IMR-90 (cell line): Measurements from ENCODE around the gene ING5. TPM values are rescaled to one million over a fixed set of nuclear protein-coding genes. Genes with fewer than 3 reads are reported as not detected.

Source experiments
- ATAC-seq: fragments of 200-7000 bp; cut with Tn5 transposase; 2 replicates; pipeline ENCODE4 v1.9.1; 2020; ENCODE audit warnings: low read depth, mild to moderate bottlenecking, moderate library complexity
- BruUV-seq: library from RNA; stranded (reverse); fragments of 400-500 nt; replicated peaks from 2 replicates; lab custom pipeline; 2021; lab: Mats Ljungman, UMichigan
- CTCF ChIA-PET: fragments of 300-600 bp; formaldehyde crosslinking; extraction: SDS; loops from one replicate; lab custom pipeline; 2021; ENCODE audit warnings: antibody characterized with exemption; lab: Yijun Ruan, JAX
- POLR2A ChIA-PET: fragments of 300-600 bp; sonication (Branson Sonifier 250); formaldehyde crosslinking; loops from one replicate; lab custom pipeline; 2022; ENCODE audit warnings: antibody characterized with exemption; ENCODE audit not compliant: unreplicated experiment; lab: Charles Lee
- DNase-seq: peaks from one replicate; pipeline ENCODE4 v3.0.0; 2013
- H2AFZ ChIP-seq: replicated peaks from 2 replicates; pipeline ENCODE3; 2013; ENCODE audit warnings: low read length, mild to moderate bottlenecking; ENCODE audit not compliant: poor library complexity
- H2AK5ac ChIP-seq: 2 replicates; pipeline ENCODE4 v1.6.1; 2013; ENCODE audit warnings: low read depth, low read length, inconsistent platforms
- H2AK9ac ChIP-seq: replicated peaks from 2 replicates; pipeline ENCODE3; 2013; ENCODE audit warnings: mild to moderate bottlenecking, low read depth, low read length, moderate library complexity; ENCODE audit not compliant: poor library complexity
- H2BK120ac ChIP-seq: 2 replicates; pipeline ENCODE4 v1.6.1; 2013; ENCODE audit warnings: low read depth, low read length, inconsistent platforms
- H2BK15ac ChIP-seq: 3 replicates; pipeline ENCODE4 v1.6.1; 2013; ENCODE audit warnings: low read depth, low read length, inconsistent platforms
- H2BK20ac ChIP-seq: 2 replicates; pipeline ENCODE4 v1.6.1; 2013; ENCODE audit warnings: low read depth, mild to moderate bottlenecking, inconsistent platforms, low read length, moderate library complexity
- H2BK5ac ChIP-seq: 2 replicates; pipeline ENCODE4 v1.6.1; 2013; ENCODE audit warnings: mild to moderate bottlenecking, low read depth, low read length, inconsistent platforms; ENCODE audit not compliant: poor library complexity, severe bottlenecking
- H3K14ac ChIP-seq: replicated peaks from 2 replicates; pipeline ENCODE4 v1.6.1; 2013; ENCODE audit warnings: low read depth, low read length, inconsistent platforms
- H3K18ac ChIP-seq: 2 replicates; pipeline ENCODE4 v1.6.1; 2013; ENCODE audit warnings: low read depth, low read length, control low read depth
- H3K23ac ChIP-seq: 2 replicates; pipeline ENCODE4 v1.6.1; 2013; ENCODE audit warnings: low read depth, low read length, inconsistent platforms
- H3K27ac ChIP-seq: 2 replicates; pipeline ENCODE4 v1.5.1; 2013; ENCODE audit warnings: mild to moderate bottlenecking, control low read depth, low read length; ENCODE audit not compliant: insufficient read depth
- H3K27me3 ChIP-seq: 2 replicates; pipeline ENCODE4 v1.6.1; 2013; ENCODE audit warnings: low read length; ENCODE audit not compliant: control insufficient read depth, insufficient read depth
- H3K36me3 ChIP-seq: 2 replicates; pipeline ENCODE4 v1.6.1; 2013; ENCODE audit warnings: low read length, mixed read lengths; ENCODE audit not compliant: control insufficient read depth, insufficient read depth
- H3K4ac ChIP-seq: 2 replicates; pipeline ENCODE4 v1.6.1; 2013; ENCODE audit warnings: low read depth, low read length, inconsistent platforms
- H3K4me1 ChIP-seq: 2 replicates; pipeline ENCODE4 v1.6.1; 2013; ENCODE audit warnings: low read length, mixed read lengths; ENCODE audit not compliant: control insufficient read depth, insufficient read depth
- H3K4me2 ChIP-seq: 2 replicates; pipeline ENCODE4 v1.6.1; 2013; ENCODE audit warnings: low read depth, mild to moderate bottlenecking, control low read depth, low read length, moderate library complexity
- H3K4me3 ChIP-seq: 2 replicates; pipeline ENCODE4 v1.5.1; 2013; ENCODE audit warnings: low read depth, mild to moderate bottlenecking, control low read depth, low read length, moderate library complexity; ENCODE audit not compliant: insufficient read depth
- H3K56ac ChIP-seq: 2 replicates; pipeline ENCODE4 v1.6.1; 2013; ENCODE audit warnings: low read length, inconsistent platforms; ENCODE audit not compliant: insufficient read depth; ENCODE audit errors: extremely low read depth
- H3K79me1 ChIP-seq, 2 experiments: 2 replicates each; pipeline ENCODE4 v1.6.1; 2013; ENCODE audit warnings: low read length in 2 of 2, inconsistent platforms in 1 of 2, low read depth in 1 of 2
- H3K9ac ChIP-seq: 2 replicates; pipeline ENCODE4 v1.6.1; 2013; ENCODE audit warnings: low read depth, low read length, control low read depth
- H3K9me1 ChIP-seq: 2 replicates; pipeline ENCODE4 v1.6.1; 2013; ENCODE audit warnings: low read length, inconsistent platforms; ENCODE audit not compliant: insufficient read depth
- H3K9me3 ChIP-seq: 2 replicates; pipeline ENCODE4 v1.6.1; 2013; ENCODE audit warnings: low read length; ENCODE audit not compliant: control insufficient read depth, insufficient read depth
- H4K20me1 ChIP-seq: 2 replicates; pipeline ENCODE4 v1.6.1; 2013; ENCODE audit warnings: low read length, inconsistent platforms; ENCODE audit not compliant: insufficient read depth
- H4K5ac ChIP-seq: 2 replicates; pipeline ENCODE4 v1.6.1; 2013; ENCODE audit warnings: mild to moderate bottlenecking, low read depth, low read length, control low read depth
- H4K8ac ChIP-seq, 2 experiments: 2 replicates each; pipeline ENCODE4 v1.6.1; 2013; ENCODE audit warnings: low read depth in 2 of 2, low read length in 2 of 2, control low read depth in 1 of 2, inconsistent platforms in 1 of 2
- H4K91ac ChIP-seq: 2 replicates; pipeline ENCODE4 v1.6.1; 2013; ENCODE audit warnings: low read depth, low read length, inconsistent platforms; ENCODE audit not compliant: insufficient read depth
- CTCF ChIP-seq: conservative IDR thresholded peaks from 2 replicates; pipeline ENCODE4 v1.5.1; 2012; ENCODE audit warnings: mild to moderate bottlenecking, low read depth, low read length, improper control_type of control experiment
- WGBS, 2 experiments: methylation state at CpG; one replicate each; pipeline versions ENCODE4 v1.1.5 to v1.1.7; 2013; ENCODE audit warnings: missing lambda C conversion rate in 2 of 2; ENCODE audit not compliant: insufficient read length in 1 of 2; ENCODE audit errors: extremely low coverage in 2 of 2; 5-methylcytosine and 5-hydroxymethylcytosine counted together
- dilution Hi-C: fragments of 300-500 bp; cut with HindIII; formaldehyde crosslinking; loops from one replicate; pipeline ENCODE4 v1.14.3; 2018; ENCODE audit warnings: low sequenced_read_pairs; ENCODE audit not compliant: unreplicated experiment
- in situ Hi-C: fragments of 300-500 bp; cut with MboI; formaldehyde crosslinking; loops from 3 replicates; pipeline ENCODE4 v1.14.3; 2019; ENCODE audit warnings: low sequenced_read_pairs, inconsistent platforms, mixed read lengths
- intact Hi-C: fragments of 100-400 bp; cut with micrococcal nuclease; formaldehyde crosslinking; loops from 2 replicates; pipeline ENCODE4 v1.10.0; 2022
- polyA plus RNA-seq, 3 experiments: library from polyadenylated mRNA; depleted of rRNA; stranded (reverse); fragments of >200 nt; gene quantifications; 2 replicates each; pipeline ENCODE4 v1.2.3, GENCODE V29; 2012; ENCODE audit warnings: low replicate concordance in 1 of 3
- total RNA-seq: library from RNA; depleted of rRNA; stranded (reverse); fragments of >200 nt; gene quantifications from 2 replicates; pipeline ENCODE4 v1.2.3, GENCODE V29; 2012
- TF ChIP-seq, protein P1 (sequence below): fragments of 150-350 bp; IDR thresholded peaks from 2 replicates; pipeline ENCODE4 v1.6.1; 2016; ENCODE audit warnings: low read depth, mild to moderate bottlenecking, low read length, moderate library complexity, borderline replicate concordance

ING5 gene
- total and polyA plus RNA-seq, 2 of the 4 experiments (the other 2 are of a cell fraction) = 36.1 to 38.9 TPM

DNA sequence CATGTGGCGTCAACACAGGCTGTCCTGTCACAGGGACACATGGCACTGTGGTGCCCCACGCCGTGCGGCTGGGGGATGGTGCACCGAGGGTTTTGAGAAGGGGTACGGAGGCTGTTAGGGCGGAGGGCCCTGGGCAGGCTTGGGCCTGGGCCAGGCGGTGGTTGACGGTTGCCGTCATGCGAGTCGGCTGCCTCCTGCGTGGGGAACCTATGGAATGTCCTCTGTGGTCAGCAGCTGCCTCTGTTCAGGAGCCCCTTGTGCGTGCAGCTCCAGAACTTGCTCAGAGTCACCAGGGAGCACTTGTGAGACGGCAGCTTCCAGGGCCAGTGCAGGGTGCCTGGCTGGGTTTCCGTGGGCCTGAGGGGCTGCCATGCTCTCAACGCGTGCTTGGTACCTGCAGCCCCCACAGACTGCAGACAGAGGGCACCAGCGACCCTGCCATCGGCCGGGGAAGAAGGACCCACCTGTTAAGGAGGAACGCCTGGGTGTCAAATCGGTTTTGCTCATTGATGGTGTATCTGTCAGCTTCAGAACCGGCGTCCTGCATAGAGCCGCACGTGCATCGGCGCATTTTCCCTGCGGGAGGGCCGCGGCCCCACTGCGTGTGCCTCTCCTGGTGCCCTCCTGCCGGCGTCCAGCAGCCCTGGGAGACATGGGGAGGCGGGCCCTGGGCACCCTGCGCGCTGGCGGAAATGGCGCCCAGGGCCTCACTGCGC, 22.6 kb downstream of the ING5 start:
- H2AK5ac ChIP-seq = no peak overlapping the region
- CTCF ChIA-PET = no interaction called here
- H3K9me1 ChIP-seq = no peaks in the 10 kb centered on the region
- H3K4me1 ChIP-seq = no peaks in the 10 kb centered on the region
- BruUV-seq = no TSS peak
- no peak overlapping the region for H4K5ac ChIP-seq
- H3K79me1 ChIP-seq = no peaks in the 10 kb centered on the region; a peak in 1 of 4 replicates
- H3K27me3 ChIP-seq = no peaks in the 10 kb centered on the region
- H2AFZ ChIP-seq = no peak overlapping the region
- intact Hi-C loops (no loop called here), dilution Hi-C loops (no loop called here), in situ Hi-C loops (no loop called here)
- H3K4me2 ChIP-seq = no peak overlapping the region
- peaks cover 7% of the 10 kb centered on the region; the same call in 1 of the 2 replicates for H3K9me3 ChIP-seq
- POLR2A ChIA-PET = no interaction called here
- no peak overlapping the region for H4K8ac ChIP-seq
- no peak overlapping the region for H2BK20ac ChIP-seq
- no peak for DNase-seq
- no peak for ATAC-seq
- H2BK120ac ChIP-seq = no peak overlapping the region
- no peak overlapping the region for H2BK5ac ChIP-seq
- no peak overlapping the region for H3K4ac ChIP-seq
- no peak overlapping the region for H3K4me3 ChIP-seq
- H3K14ac ChIP-seq = no peak overlapping the region
- no peak overlapping the region for H3K27ac ChIP-seq
- H3K56ac ChIP-seq = no peak overlapping the region
- no peak overlapping the region for H3K18ac ChIP-seq
- 93% methylated on average over 23 of the region's 41 CpGs; no CpG with 5 or more reads in 1 of the 2 experiments for WGBS, 2 experiments
- H2BK15ac ChIP-seq = no peak overlapping the region
- no peak overlapping the region for H4K91ac ChIP-seq
- H3K36me3 ChIP-seq = peaks cover 39% of the 10 kb centered on the region
- no peaks in the 10 kb centered on the region; the same call in 1 of the 2 replicates for H4K20me1 ChIP-seq
- no peak overlapping the region for H3K9ac ChIP-seq
- no peak overlapping the region for H3K23ac ChIP-seq
- TF ChIP-seq, protein P1, sequence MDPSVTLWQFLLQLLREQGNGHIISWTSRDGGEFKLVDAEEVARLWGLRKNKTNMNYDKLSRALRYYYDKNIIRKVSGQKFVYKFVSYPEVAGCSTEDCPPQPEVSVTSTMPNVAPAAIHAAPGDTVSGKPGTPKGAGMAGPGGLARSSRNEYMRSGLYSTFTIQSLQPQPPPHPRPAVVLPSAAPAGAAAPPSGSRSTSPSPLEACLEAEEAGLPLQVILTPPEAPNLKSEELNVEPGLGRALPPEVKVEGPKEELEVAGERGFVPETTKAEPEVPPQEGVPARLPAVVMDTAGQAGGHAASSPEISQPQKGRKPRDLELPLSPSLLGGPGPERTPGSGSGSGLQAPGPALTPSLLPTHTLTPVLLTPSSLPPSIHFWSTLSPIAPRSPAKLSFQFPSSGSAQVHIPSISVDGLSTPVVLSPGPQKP = no peak
- TF ChIP-seq CTCF = 0 out of 2 replicates have a peak, but pooled peaks have one; percentile 10
- H2AK9ac ChIP-seq = no peak overlapping the region
